BLaER1 (cell line): ENCODE results near the gene CUX1.

Experiments
- H3K27ac ChIP-seq: shearing (Covaris generic); formaldehyde crosslinking; 2 replicates; pipeline ENCODE4 v1.8.1; 2022
- H3K27me3 ChIP-seq: shearing (Covaris generic); formaldehyde crosslinking; 2 replicates; pipeline ENCODE4 v1.8.1; 2022
- H3K36me3 ChIP-seq: shearing (Covaris generic); formaldehyde crosslinking; 2 replicates; pipeline ENCODE4 v1.8.1; 2022
- H3K4me1 ChIP-seq: shearing (Covaris generic); formaldehyde crosslinking; 2 replicates; pipeline ENCODE4 v1.8.1; 2022
- H3K4me2 ChIP-seq: shearing (Covaris generic); formaldehyde crosslinking; 2 replicates; pipeline ENCODE4 v1.8.1; 2022
- H3K4me3 ChIP-seq: shearing (Covaris generic); formaldehyde crosslinking; 2 replicates; pipeline ENCODE4 v1.8.1; 2022
- H3K9ac ChIP-seq: shearing (Covaris generic); formaldehyde crosslinking; 2 replicates; pipeline ENCODE4 v1.8.1; 2022
- H3K9me3 ChIP-seq: shearing (Covaris generic); formaldehyde crosslinking; 2 replicates; pipeline ENCODE4 v1.8.1; 2022
- H4K20me1 ChIP-seq: shearing (Covaris generic); formaldehyde crosslinking; 2 replicates; pipeline ENCODE4 v1.8.1; 2022
- Cebpa-rat ChIP-seq: shearing (Covaris generic); IDR thresholded peaks from 2 replicates; pipeline ENCODE4 v1.8.1; 2022

The CUX1 gene

DNA sequence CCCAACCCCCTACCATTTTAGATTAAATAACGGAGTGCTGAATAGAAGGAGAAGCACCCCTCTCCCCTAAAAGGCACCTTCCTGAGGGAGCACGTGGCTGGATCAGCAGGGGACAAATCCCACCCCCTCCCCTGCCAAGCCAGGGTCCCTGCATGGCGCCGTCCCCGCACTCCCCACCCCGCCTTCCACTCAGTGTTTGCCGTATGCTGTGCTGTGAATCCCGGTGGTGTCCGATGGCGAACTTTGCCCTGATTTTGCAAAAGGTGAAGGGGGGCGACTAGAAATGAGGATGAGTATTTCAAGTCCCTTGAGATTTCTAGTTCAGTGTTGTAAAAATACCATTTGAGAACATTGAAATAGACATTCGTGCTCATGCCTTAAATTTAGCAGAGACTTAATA lies 385.8 kb downstream of the CUX1 start:
- Histone ChIP-seq H3K36me3 (peaks cover 100% of the 10 kb centered on the region), H3K27me3 (no peaks in the 10 kb centered on the region), H3K9me3 (no peaks in the 10 kb centered on the region), H3K9ac (no peak overlapping the region), H4K20me1 (peaks cover 86% of the 10 kb centered on the region), H3K4me1 (no peaks in the 10 kb centered on the region; the same call in 1 of the 2 replicates), H3K27ac (no peak overlapping the region), H3K4me2 (no peak overlapping the region), H3K4me3 (no peak overlapping the region)
- TF ChIP-seq Cebpa-rat, result no peak

DNA sequence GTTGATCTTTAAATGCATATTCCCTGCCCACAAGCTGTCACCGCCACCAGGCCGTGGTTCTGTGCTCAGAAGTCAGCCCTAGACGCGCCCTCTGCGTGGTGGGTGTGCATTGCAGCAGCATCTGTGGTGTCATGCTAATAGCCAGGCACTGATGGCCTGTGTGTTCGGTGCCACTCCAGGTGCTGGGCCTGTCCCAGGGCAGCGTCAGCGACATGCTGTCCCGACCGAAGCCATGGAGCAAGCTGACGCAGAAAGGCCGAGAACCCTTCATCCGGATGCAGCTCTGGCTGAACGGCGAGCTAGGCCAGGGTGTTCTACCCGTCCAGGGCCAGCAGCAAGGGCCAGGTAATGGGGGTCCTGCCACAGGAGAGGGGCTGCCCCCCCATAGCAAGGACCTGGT lies 386.8 kb downstream of the CUX1 start:
- H3K9ac ChIP-seq, result no peak overlapping the region
- H3K27ac ChIP-seq, result no peak overlapping the region
- H3K36me3 ChIP-seq, result peaks cover 100% of the 10 kb centered on the region
- TF ChIP-seq Cebpa-rat, result no peak
- H3K9me3 ChIP-seq, result no peaks in the 10 kb centered on the region
- H3K4me2 ChIP-seq, result no peak overlapping the region
- no peak overlapping the region for H3K4me3 ChIP-seq
- H3K4me1 ChIP-seq, result no peaks in the 10 kb centered on the region; the same call in 1 of the 2 replicates
- no peaks in the 10 kb centered on the region for H3K27me3 ChIP-seq
- H4K20me1 ChIP-seq, result peaks cover 85% of the 10 kb centered on the region

DNA sequence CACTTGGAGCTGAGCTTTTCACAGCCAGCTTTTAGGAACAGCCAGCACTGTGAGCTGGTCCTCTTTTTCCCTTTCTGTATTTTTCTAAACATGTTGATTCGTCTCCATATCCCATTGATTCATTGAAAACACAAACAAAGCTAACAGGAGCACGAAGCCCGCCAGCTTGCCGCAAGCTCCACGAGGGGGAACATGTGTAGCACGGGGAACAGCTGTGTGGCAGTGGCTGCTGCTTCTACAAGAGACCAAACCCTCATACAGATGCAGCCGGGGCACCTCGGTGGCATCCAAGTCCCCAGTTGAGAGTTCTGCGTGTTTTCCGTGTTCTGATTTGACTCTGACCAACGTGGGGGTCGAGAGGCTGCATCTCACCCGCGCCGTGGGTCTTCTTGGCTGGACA lies 388.5 kb downstream of the CUX1 start:
- no peak overlapping the region for H3K27ac ChIP-seq
- no peak overlapping the region for H3K4me2 ChIP-seq
- H3K9me3 ChIP-seq, result no peaks in the 10 kb centered on the region
- H3K36me3 ChIP-seq, result peaks cover 100% of the 10 kb centered on the region
- TF ChIP-seq Cebpa-rat, result no peak
- no peak overlapping the region for H3K9ac ChIP-seq
- H3K4me1 ChIP-seq, result no peaks in the 10 kb centered on the region; the same call in 1 of the 2 replicates
- H3K4me3 ChIP-seq, result no peak overlapping the region
- no peaks in the 10 kb centered on the region for H3K27me3 ChIP-seq
- peaks cover 89% of the 10 kb centered on the region for H4K20me1 ChIP-seq

DNA sequence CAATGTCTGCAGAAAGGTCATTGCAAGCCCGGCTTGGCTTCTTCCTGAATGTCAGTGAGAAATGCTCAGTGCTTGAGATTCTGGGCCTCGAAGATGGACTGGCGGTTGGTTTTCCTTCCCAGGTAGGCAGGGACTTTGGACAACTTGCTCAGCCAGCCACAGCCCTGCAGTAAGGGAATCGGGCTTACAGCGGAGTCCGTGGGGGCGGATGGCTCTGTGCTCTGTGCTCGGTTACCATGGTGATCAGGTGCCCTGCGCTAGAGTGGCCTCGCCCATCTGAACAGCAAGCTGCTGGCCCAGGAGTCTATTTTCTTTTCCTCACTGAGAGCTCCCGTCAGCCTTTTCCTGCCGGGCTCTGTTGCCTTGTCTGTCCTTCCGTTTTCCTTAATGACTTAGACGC lies 391.4 kb downstream of the CUX1 start:
- peaks cover 84% of the 10 kb centered on the region for H4K20me1 ChIP-seq
- H3K27ac ChIP-seq, result no peak overlapping the region
- no peak overlapping the region for H3K4me2 ChIP-seq
- H3K27me3 ChIP-seq, result no peaks in the 10 kb centered on the region
- no peak for TF ChIP-seq Cebpa-rat
- H3K4me3 ChIP-seq, result no peak overlapping the region
- peaks cover 98% of the 10 kb centered on the region for H3K36me3 ChIP-seq
- no peaks in the 10 kb centered on the region for H3K9me3 ChIP-seq
- no peaks in the 10 kb centered on the region; the same call in 1 of the 2 replicates for H3K4me1 ChIP-seq
- no peak overlapping the region for H3K9ac ChIP-seq

DNA sequence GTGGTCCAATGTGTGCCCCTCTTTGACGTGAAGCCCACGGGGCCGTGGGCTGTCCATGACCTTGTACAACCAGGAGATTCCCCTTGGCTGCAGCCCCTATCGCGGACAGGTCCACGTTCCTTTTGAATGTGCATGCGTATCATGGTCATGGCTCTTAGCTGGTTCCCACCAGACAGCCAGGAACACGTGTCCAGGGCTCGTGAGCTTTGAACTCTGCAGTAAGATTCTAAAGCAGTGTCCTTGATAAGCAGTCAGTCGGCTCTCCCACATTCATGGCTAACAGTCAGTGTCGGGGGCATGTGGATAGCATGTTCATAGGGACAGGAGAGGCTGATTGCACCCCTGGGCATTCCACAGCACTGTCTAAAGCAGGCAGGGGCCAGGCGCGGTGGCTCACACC lies 393.4 kb downstream of the CUX1 start:
- TF ChIP-seq Cebpa-rat, result no peak
- Histone ChIP-seq H3K4me1 (no peaks in the 10 kb centered on the region; the same call in 1 of the 2 replicates), H3K27ac (no peak overlapping the region), H3K27me3 (no peaks in the 10 kb centered on the region), H3K36me3 (peaks cover 98% of the 10 kb centered on the region), H3K4me3 (no peak overlapping the region), H3K4me2 (no peak overlapping the region), H4K20me1 (peaks cover 76% of the 10 kb centered on the region), H3K9ac (no peak overlapping the region), H3K9me3 (no peaks in the 10 kb centered on the region)

DNA sequence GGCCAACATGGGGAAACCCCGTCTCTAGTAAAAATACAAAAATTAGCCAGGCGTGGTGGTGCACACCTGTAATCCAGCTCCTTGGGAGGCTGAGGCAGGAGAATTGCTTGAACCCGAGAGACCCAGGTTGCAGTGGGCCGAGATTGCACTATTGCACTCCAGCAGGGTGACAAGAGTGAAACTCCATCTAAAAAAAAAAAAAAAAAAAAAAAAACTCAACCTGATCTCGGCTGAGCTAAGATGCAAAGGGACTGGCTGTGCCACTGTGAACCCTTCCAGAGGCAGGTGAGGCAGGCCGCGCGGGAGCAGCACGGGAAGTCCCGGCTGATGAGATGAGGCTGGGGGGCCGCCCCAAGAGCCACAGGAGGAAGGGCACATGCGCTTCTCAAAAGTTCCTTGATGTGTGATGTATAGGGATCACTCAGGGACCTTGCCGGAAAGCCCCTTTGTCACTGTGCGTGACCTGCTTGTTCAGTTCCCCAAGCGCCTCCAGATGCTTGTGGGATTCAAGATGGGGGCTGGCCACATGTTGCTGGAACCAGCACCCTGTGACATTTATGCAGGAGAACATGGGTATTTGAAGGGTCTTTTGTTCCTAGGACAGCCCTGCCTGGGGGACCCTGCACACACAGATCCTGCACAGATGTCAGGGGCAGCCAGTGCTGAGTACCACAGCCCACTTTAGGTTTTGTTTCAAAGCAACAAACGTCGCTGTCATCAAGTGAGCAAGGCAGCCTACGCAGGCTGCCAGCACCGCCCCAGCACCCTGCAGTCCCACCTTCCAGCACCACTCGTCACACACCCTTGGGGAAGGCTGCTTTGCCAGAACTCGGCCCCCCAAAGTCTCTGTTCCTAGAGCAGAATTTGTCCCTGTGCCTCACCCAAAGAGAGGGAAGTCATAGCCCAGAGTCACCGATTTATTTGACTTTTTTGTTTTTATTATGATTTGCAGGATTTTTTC lies 394.4 kb downstream of the CUX1 start:
- peaks cover 69% of the 10 kb centered on the region for H4K20me1 ChIP-seq
- no peak overlapping the region for H3K9ac ChIP-seq
- no peak overlapping the region for H3K27ac ChIP-seq

DNA sequence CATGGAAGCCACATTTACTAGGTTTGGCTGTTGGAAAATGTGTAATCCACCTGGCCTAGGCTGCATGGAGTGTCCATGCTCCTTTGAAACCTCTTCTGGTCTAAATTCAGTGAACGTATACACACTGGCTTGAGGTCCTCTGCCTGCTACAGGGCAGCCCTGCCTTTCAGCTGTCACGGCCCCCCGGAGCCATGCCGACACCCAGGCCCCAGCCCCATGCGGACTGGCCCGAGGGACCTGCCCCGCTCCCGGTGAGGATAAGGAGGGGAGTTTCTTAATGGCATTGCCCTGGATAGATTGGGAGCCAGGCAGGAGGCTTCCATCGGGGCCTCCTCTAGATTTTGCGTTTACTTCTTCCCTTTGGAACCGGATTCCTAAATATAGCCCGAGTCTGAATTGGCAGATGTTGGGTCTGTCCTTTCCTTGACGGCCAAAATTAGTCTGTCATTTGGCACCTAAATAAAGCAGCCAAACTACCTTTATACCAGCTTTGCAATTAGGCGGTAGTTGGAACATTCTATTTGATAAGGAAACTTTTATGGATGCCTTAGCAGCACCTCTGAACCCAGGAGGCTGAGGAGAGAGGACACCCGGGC lies 397.1 kb downstream of the CUX1 start:
- Histone ChIP-seq H3K4me3 (no peak overlapping the region), H3K4me2 (no peak overlapping the region), H3K27me3 (no peaks in the 10 kb centered on the region), H3K9me3 (no peaks in the 10 kb centered on the region), H3K27ac (no peak overlapping the region), H3K9ac (no peak overlapping the region), H4K20me1 (peaks cover 71% of the 10 kb centered on the region), H3K36me3 (peaks cover 97% of the 10 kb centered on the region), H3K4me1 (no peaks in the 10 kb centered on the region)
- no peak for TF ChIP-seq Cebpa-rat

More for the DNA sequence above, 394.4 kb downstream of the CUX1 start:
- Histone ChIP-seq H3K4me3 (no peak overlapping the region), H3K4me1 (no peaks in the 10 kb centered on the region), H3K4me2 (no peak overlapping the region), H3K9me3 (no peaks in the 10 kb centered on the region), H3K36me3 (peaks cover 98% of the 10 kb centered on the region), H3K27me3 (no peaks in the 10 kb centered on the region)
- no peak for TF ChIP-seq Cebpa-rat

DNA sequence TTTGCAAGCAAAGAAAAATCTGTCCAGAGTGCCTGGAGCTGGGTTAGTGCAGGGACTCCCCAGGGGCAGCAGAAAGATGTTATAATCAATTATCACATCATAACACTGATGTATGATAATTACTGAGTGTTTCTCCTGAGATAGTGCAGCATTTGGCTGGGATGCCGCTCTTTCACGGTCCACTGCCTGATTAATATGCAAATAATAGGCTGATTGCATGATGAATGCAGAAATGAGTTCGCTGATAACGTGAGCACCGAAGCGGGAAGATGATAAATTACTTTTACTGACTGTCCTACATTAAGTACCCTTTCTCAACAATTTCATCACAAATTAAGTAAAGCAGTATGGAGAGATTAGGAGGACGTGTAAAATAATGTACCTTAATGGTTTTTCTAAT lies 397.8 kb downstream of the CUX1 start:
- no peak overlapping the region for H3K9ac ChIP-seq
- H3K9me3 ChIP-seq, result no peaks in the 10 kb centered on the region
- H4K20me1 ChIP-seq, result peaks cover 72% of the 10 kb centered on the region
- H3K4me1 ChIP-seq, result no peaks in the 10 kb centered on the region
- no peak for TF ChIP-seq Cebpa-rat
- no peak overlapping the region for H3K27ac ChIP-seq
- no peaks in the 10 kb centered on the region for H3K27me3 ChIP-seq
- peaks cover 97% of the 10 kb centered on the region for H3K36me3 ChIP-seq
- no peak overlapping the region for H3K4me3 ChIP-seq
- no peak overlapping the region for H3K4me2 ChIP-seq

DNA sequence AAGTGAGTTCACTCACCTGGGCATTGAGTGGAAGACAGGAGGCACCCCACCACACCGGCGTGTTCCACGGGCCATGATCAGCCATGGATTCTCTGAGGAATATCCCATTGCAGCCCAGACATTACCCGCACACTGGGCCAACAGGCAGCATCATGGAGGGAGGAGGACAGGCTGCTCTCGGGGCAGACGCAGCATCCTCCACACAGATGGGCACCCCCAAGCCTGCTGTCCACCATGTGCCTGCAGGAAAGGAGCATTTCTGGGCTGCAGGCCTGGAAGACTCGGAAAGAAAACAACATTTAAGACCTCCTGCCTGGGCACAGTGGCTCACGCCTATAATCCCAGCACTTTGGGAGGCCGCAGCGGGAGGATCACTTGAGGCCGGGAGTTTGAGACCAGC lies 398.3 kb downstream of the CUX1 start:
- TF ChIP-seq Cebpa-rat, result no peak
- H3K9me3 ChIP-seq, result no peaks in the 10 kb centered on the region
- H3K36me3 ChIP-seq, result peaks cover 97% of the 10 kb centered on the region
- H3K27ac ChIP-seq, result no peak overlapping the region
- peaks cover 72% of the 10 kb centered on the region for H4K20me1 ChIP-seq
- H3K9ac ChIP-seq, result no peak overlapping the region
- H3K27me3 ChIP-seq, result no peaks in the 10 kb centered on the region
- H3K4me1 ChIP-seq, result no peaks in the 10 kb centered on the region
- H3K4me3 ChIP-seq, result no peak overlapping the region
- no peak overlapping the region for H3K4me2 ChIP-seq

DNA sequence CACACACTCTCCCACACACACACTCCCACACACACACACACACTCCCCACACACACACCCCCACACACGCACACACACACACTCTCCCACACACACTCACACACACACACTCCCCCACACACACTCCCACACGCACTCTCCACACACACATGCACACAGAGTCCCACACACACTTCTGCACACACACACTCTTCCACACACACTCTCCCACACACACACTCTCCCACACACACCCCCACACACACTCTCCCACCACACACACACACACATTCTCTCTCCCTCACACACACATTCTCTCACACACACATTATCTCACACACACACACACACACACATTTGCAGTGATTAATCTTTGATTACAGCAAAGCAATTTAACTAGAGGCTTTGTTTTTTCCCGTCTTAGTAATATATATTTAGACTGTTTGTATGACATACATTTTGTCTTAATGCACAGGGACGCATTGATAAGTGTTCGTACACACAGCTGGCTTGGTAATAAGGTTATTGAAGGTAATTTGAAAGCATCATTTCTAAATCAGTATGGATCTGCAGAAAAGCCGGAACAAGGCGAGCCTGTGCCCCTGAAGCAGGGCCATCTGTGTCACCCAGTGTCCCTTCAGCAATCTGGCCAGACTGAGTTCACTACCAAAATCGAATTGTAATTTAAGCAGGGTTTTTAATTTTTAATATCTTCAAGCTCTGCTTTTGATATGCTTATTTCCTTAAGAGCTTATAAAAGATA lies 399.3 kb downstream of the CUX1 start:
- peaks cover under 1% of the 10 kb centered on the region; the same call in 1 of the 2 replicates for H3K4me1 ChIP-seq
- no peaks in the 10 kb centered on the region for H3K9me3 ChIP-seq
- no peak for TF ChIP-seq Cebpa-rat
- H3K4me2 ChIP-seq, result no peak overlapping the region
- peaks cover 95% of the 10 kb centered on the region for H3K36me3 ChIP-seq
- no peak overlapping the region for H3K27ac ChIP-seq
- no peak overlapping the region for H3K9ac ChIP-seq
- H4K20me1 ChIP-seq, result peaks cover 72% of the 10 kb centered on the region
- H3K4me3 ChIP-seq, result no peak overlapping the region
- H3K27me3 ChIP-seq, result no peaks in the 10 kb centered on the region
